Adrenal gland (tissue), 12 donors: Measurements from ENCODE around the gene NHSL2. TPM values are rescaled to one million over a fixed set of nuclear protein-coding genes. Genes with fewer than 3 reads are reported as not detected.

Source experiments
- DNase-seq, 7 donors: peaks; one replicate each; pipeline ENCODE4 v3.0.0-alpha.2; 2019 to 2020
- H3K27ac ChIP-seq, 5 donors: fragments of 200-600 bp; sonication (generic) in 4 of 5; 1 replicate in 3 of 5; 2 replicates in 2 of 5; pipeline versions ENCODE4 v1.5.1 to v1.8.0; 2016 to 2020; ENCODE audit warnings: mild to moderate bottlenecking in 1 of 5
- H3K27me3 ChIP-seq: fragments of 200-600 bp; 2 replicates; pipeline ENCODE4 v1.8.0; 2021
- H3K36me3 ChIP-seq, 2 donors: fragments of 200-600 bp; replicated peaks in 1 of 2; 1 replicate in 1 of 2; 2 replicates in 1 of 2; pipeline versions ENCODE4 v1.5.1 to v1.8.0; 2018 to 2022
- H3K4me1 ChIP-seq, 2 donors: fragments of 200-600 bp; replicated peaks in 1 of 2; 1 replicate in 1 of 2; 2 replicates in 1 of 2; pipeline versions ENCODE4 v1.5.1 to v1.8.0; 2018 to 2021
- H3K4me3 ChIP-seq, 4 donors: fragments of 200-600 bp; sonication (generic) in 3 of 4; one replicate each; pipeline ENCODE4 v1.5.1; 2016 to 2018
- H3K9me3 ChIP-seq, 3 donors: fragments of 200-600 bp; sonication (generic) in 1 of 3; replicated peaks in 1 of 3; 1 replicate in 2 of 3; 2 replicates in 1 of 3; pipeline versions ENCODE4 v1.5.1 to v1.8.0; 2016 to 2021
- CTCF ChIP-seq, 6 experiments: fragments of 450-650 bp in 4 of 6; fragments of 200-600 bp in 2 of 6; sonication (generic) in 1 of 6; IDR thresholded peaks; 1 replicate in 5 of 6; 2 replicates in 1 of 6; pipeline versions ENCODE4 v1.5.1 to v1.8.0; 2016 to 2021; ENCODE audit warnings: antibody characterized with exemption in 6 of 6, mild to moderate bottlenecking in 2 of 6, moderate library complexity in 1 of 6
- POLR2A ChIP-seq, 2 donors: fragments of 450-650 bp; IDR thresholded peaks; one replicate each; pipeline ENCODE4 v1.6.1; 2017; ENCODE audit warnings: antibody characterized with exemption in 2 of 2, mild to moderate bottlenecking in 2 of 2, moderate library complexity in 1 of 2
- WGBS, 4 donors: extraction: QIAGEN DNeasy Blood & Tissue Kit in 2 of 4; methylation state at CpG; one replicate each; pipeline versions ENCODE4 v1.1.5 to v1.1.7; 2013 to 2017; 5-methylcytosine and 5-hydroxymethylcytosine counted together
- intact Hi-C, 2 donors: fragments of 100-400 bp; cut with DNase I; formaldehyde crosslinking; loops; one replicate each; pipeline versions ENCODE4 v1.14.1 to v1.15.0; 2022 to 2023
- polyA plus RNA-seq, 3 donors: library from polyadenylated mRNA; stranded (reverse); fragments of 200-250 nt in 2 of 3; fragments of 350-450 nt in 1 of 3; fragmentation: Illumina TruSeq in 1 of 3; extraction: RNeasy Lipid Tissue Mini Kit (QIAGEN cat#74804) in 1 of 3; gene quantifications; one replicate each; pipeline ENCODE4 v1.2.3, GENCODE V29; 2013 to 2014
- total RNA-seq, 9 donors: library from RNA; depleted of rRNA in 4 of 9; stranded (reverse); fragments of >200 nt in 4 of 9; fragments of 120-200 nt in 1 of 9; fragmentation: NEBNext Ultra II Directional in 1 of 9; extraction: Animal tissue kit (Norgen Biotek cat#: 25700) in 1 of 9; gene quantifications; one replicate each; pipeline versions ENCODE4 v1.1.0 to v1.2.4, GENCODE V29; 2013 to 2023
- donor health status: healthy with polysubstance abuse.
- donor health status: Bipolar disorder and iron deficiency.
- donor health status: DM: yes; HTN: yes; CAD: no.
- donor health status: DM: no; HTN: no; CAD: no.
- donor health status: DM: no; HTN: no; CAD: no.
- donor health status: DM: yes; HTN: yes; CAD: no.

The NHSL2 gene
- total and polyA plus RNA-seq, 12 donors = 1.3 to 18.2 (median 4.8) TPM

DNA sequence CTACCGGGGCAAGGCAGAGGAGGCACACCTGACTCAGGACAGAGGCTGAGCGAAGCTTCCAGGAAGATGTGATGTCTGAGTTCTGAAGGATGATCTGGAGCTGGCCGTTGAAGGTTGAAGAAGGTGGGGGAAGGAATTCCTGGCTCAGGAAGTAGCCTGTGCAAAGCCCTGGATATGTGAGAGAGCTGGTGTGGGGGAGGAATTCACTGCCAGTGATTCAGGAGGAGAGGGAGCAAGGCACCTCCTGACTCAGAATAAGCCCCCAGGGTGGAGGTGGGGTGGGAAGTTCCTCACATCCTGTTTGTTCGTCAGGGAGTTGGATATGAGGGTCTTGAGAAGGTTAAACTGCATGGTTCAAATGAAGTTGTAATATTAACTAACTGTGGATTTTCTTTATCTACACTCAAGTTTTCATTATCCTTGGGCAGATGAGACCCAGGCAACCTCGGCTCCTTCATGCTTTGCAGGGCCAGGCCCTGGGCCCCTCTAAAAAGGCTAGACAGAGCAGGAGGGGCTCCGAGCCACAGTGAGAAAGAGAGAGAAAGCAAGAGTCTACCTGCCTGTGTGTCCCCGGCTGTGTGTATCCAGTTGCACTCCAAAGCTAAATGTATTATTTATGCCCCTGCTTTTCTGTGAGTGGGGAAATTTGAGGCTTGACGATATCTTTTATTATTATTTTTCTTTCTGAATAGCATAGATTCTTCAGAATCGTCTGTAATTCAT lies 7.1 kb downstream of the NHSL2 start:
- intact Hi-C loops = no loop called here
- no peak overlapping the region for H3K27ac ChIP-seq
- WGBS, 4 donors = 54 to 66% (median 61%) methylated on average over 8 to 9 of the region's 9 CpGs
- H3K27me3 ChIP-seq = peaks cover 7% of the 10 kb centered on the region
- TF ChIP-seq CTCF (IDR thresholded peaks at IDR 0.05) = no peak
- TF ChIP-seq POLR2A (IDR thresholded peaks at IDR 0.05) = no peak
- DNase-seq = no peak
- no peaks in the 10 kb centered on the region for H3K9me3 ChIP-seq
- no peak overlapping the region for H3K4me3 ChIP-seq
- H3K4me1 ChIP-seq = no peaks in the 10 kb centered on the region
- no peaks in the 10 kb centered on the region for H3K36me3 ChIP-seq

GRCh38 chrX:71919431-71919830 lies 8.8 kb downstream of the NHSL2 start:
- H3K9me3 ChIP-seq = no peaks in the 10 kb centered on the region
- no peak overlapping the region for H3K27ac ChIP-seq
- no peak for DNase-seq
- intact Hi-C loops = no loop called here
- H3K4me3 ChIP-seq = no peak overlapping the region
- H3K4me1 ChIP-seq = no peaks in the 10 kb centered on the region
- no peaks in the 10 kb centered on the region for H3K36me3 ChIP-seq
- H3K27me3 ChIP-seq = peaks cover 3% of the 10 kb centered on the region
- 65 to 85% (median 75%) methylated on average over 5 of the region's 5 CpGs for WGBS, 4 donors
- no peak for TF ChIP-seq POLR2A (IDR thresholded peaks at IDR 0.05)
- no peak for TF ChIP-seq CTCF (IDR thresholded peaks at IDR 0.05)

DNA sequence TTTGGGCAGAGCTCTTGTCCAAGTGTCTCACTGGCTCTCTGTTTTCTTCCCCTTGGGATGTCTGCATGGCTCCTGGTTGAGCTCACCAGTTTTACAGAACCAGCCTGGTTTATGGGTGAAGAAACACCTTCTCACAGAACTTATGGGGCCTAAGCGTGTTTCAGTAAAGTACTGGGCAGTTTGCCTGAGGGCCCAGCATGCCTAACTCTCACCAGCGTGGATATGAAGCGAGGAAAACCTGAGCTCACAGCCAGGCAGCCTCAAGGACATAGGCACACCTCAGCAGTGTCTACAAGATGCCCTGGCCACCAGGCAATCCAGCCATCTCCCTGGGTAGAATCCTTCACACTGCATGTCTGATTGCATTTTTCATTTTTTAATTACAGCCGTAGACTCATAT lies 9.2 kb downstream of the NHSL2 start:
- no peak for DNase-seq
- Histone ChIP-seq H3K27ac (no peak overlapping the region), H3K4me3 (no peak overlapping the region), H3K36me3 (no peaks in the 10 kb centered on the region), H3K9me3 (no peaks in the 10 kb centered on the region), H3K4me1 (no peaks in the 10 kb centered on the region), H3K27me3 (peaks cover 3% of the 10 kb centered on the region)
- no peak for TF ChIP-seq CTCF (IDR thresholded peaks at IDR 0.05)
- TF ChIP-seq POLR2A (IDR thresholded peaks at IDR 0.05) = no peak
- WGBS, 4 donors = 77 to 92% (median 83%) methylated on average over 1 to 4 of the region's 4 CpGs
- intact Hi-C loops = no loop called here

DNA sequence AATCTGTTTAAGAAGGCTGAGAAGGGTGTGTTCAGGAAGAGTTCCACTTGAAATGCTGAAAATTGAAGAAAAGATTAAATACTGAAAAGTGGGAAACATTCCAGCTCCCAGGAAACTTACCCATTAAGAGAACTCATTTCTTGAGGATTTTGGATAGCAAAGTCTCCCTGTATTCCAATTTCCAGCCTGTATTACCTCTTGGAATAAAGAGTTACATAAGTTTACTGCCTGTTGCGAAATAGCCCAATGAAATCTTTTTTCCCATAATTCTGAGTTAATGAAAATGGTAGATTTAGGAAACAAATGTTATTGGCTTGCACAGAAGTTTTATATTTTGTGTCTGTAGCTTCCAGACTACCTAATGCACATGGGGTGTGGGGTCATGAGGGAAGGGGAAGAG lies 12.0 kb downstream of the NHSL2 start:
- Histone ChIP-seq H3K36me3 (no peaks in the 10 kb centered on the region), H3K4me1 (no peaks in the 10 kb centered on the region), H3K27ac (no peak overlapping the region), H3K9me3 (no peaks in the 10 kb centered on the region), H3K27me3 (peaks cover 4% of the 10 kb centered on the region), H3K4me3 (no peak overlapping the region)
- 61 to 89% (median 80%) methylated on average over 1 of the region's 1 CpG for WGBS, 4 donors
- no peak for TF ChIP-seq POLR2A (IDR thresholded peaks at IDR 0.05)
- no peak for TF ChIP-seq CTCF (IDR thresholded peaks at IDR 0.05)
- intact Hi-C loops = no loop called here
- no peak for DNase-seq
